Measurements from ENCODE around the gene DNAJC22. TPM values are rescaled to one million over a fixed set of nuclear protein-coding genes. Genes with fewer than 3 reads are reported as not detected.
"Not testable (repeated sequence)": the region's sequence is repeated elsewhere in the genome, so short reads cannot be mapped to it uniquely, and the experiment has no call there.

DNAJC22 gene
- total and polyA plus RNA-seq, 5 experiments from 2014 or later: not detected

DNA sequence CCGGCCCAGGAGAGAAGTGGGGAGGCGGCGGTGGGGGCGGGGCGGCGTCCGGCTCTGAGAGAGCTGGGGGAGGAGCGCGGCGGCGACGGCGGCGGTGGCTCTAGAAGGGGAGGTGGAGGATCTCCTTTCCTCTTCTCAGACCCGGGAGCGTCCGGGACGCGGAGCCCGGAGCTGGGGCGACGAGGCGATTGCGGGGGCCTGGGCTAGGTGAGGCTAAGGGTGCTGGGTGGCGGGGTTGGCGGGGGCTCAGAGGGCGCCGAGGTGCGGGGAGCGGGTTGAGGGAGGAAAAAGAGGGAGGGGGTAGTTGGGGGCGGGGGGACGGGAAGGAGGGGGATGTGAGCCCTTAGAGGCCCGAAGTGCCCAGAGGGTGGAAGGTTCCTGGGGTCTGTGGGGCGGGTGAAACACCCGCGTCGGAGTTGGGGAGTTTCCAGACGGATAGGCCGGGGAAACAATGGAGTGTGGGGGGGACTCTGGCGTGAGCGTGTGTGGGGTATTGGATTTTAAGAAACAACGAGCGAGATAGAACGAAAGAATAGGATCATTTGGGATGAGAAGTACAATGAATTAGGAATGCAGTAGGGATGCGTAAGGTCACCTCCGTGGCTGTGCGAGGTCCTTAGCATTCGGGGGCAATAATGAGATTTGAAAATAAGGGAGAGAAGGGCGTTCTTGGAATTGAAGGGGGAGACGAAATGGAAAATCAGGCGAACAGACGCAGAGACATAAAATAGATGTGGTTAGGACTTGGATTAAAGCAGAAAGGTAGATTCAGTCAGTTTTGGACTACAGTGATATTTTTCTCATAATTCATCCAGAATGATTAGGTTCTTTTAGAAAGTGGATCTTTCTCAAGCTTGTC, 20.9 kb downstream of the DNAJC22 start, which contains the start of gene SPATS2:
SPATS2 (plus strand) TSS at position 82 of the 859 bp plus-strand sequence. CDS start 93,551 bp downstream, outside the sequence.
- Mint-ChIP-seq H3K36me3 (no peaks in the 10 kb centered on the region), H3K4me3 (peak within 1 kb of the TSS; percentile 75 to 98 (median 93)), H3K9me3 (no peaks in the 10 kb centered on the region), H3K27me3 (no peaks in the 10 kb centered on the region), H3K27ac (peak within 1 kb of the TSS; percentile 77 to 97 (median 96)), H3K4me1 (peaks cover 11 to 32% (median 28%) of the 10 kb centered on the region in 4 donors)
- POLR2A ChIA-PET: interaction anchor here (0.9 to 1.6 kb wide), 6 partner anchors 136 to 295 kb away, joined by 3 to 6 read pairs (median 5); partner anchors contain the start of genes PRPF40B and TUBA1B
- DNase-seq: peak in 3 of 10 donors; percentile 14 to 89 (median 39)
- peak in 1 of 2 donors; percentile 43 for ATAC-seq

GRCh38 chr12:49368240-49368600, 21.5 kb downstream of the DNAJC22 start:
- Mint-ChIP-seq H3K27me3 (no peaks in the 10 kb centered on the region), H3K9me3 (no peaks in the 10 kb centered on the region), H3K4me3 (peak overlapping the region; percentile 75 to 98 (median 93)), H3K27ac (peak overlapping the region in 9 of 10 donors; percentile 58 to 97 (median 90)), H3K4me1 (peaks cover 11 to 32% (median 28%) of the 10 kb centered on the region in 4 donors), H3K36me3 (no peaks in the 10 kb centered on the region)
- POLR2A ChIA-PET: no interaction called here
- ATAC-seq (no peak), DNase-seq (no peak)

DNA sequence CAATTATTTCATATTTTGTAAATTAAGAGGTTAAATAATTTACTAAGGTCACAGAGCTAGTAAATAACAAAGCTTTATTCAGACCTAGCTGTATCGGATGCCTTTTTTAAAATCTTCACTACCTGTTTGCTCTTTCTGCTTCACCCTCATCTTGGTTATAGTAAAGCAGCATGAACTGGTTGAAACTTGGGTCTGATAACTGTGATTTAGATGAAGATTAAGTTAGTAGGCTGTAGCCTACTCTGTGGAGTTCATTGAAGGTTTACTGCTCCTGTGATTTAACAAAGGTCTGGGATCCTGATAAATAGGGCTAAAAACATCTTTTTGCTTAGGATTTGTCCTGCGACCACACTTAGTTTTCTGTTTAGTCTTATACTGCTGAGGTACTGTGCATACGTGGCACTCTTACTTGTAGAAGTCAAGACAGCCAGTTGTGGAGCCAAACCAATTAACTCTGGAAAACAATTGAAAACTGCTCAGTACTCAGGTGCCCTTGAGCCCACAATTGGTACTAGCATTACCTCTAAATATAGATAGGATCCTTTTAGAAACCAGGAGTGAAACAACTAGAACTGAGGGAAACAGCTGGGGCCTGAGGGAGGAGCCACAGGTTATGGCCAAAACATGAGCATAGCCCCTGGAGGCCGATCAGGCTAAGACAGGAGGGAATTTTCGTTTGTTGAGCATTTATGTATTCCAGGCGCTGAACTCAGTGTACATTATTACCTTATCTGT, 22.9 kb downstream of the DNAJC22 start:
- POLR2A ChIA-PET: interaction anchor here (1.9 kb wide), 1 partner anchor 8 kb away, joined by 4 read pairs; no protein-coding TSS in a partner anchor
- Mint-ChIP-seq H3K4me3 (peak overlapping the region in 4 of 10 donors; percentile 24 to 48 (median 29)), H3K4me1 (peaks cover 11 to 32% (median 28%) of the 10 kb centered on the region in 4 donors), H3K27me3 (no peaks in the 10 kb centered on the region), H3K9me3 (no peaks in the 10 kb centered on the region), H3K36me3 (no peaks in the 10 kb centered on the region), H3K27ac (peak overlapping the region in 6 of 10 donors; percentile 52 to 80 (median 71))
- DNase-seq: no peak
- peak in 1 of 2 donors; percentile 15 for ATAC-seq

GRCh38 chr12:49370539-49370938, 23.9 kb downstream of the DNAJC22 start:
- H3K4me1 Mint-ChIP-seq: peaks cover 13 to 31% (median 28%) of the 10 kb centered on the region in 4 donors
- ATAC-seq: no peak
- H3K4me3 Mint-ChIP-seq: no peak overlapping the region
- DNase-seq: no peak
- no peaks in the 10 kb centered on the region for H3K9me3 Mint-ChIP-seq
- no peaks in the 10 kb centered on the region for H3K27me3 Mint-ChIP-seq
- H3K36me3 Mint-ChIP-seq: no peaks in the 10 kb centered on the region
- POLR2A ChIA-PET: interaction anchor here (1.9 kb wide), 1 partner anchor 9 kb away, joined by 4 read pairs; no protein-coding TSS in a partner anchor
- H3K27ac Mint-ChIP-seq: peak overlapping the region in 3 of 10 donors; percentile 5 to 40 (median 16)

GRCh38 chr12:49375406-49375805, 28.7 kb downstream of the DNAJC22 start:
- Mint-ChIP-seq H3K27ac (no peak overlapping the region), H3K9me3 (no peaks in the 10 kb centered on the region), H3K27me3 (no peaks in the 10 kb centered on the region), H3K36me3 (no peaks in the 10 kb centered on the region), H3K4me3 (no peak overlapping the region), H3K4me1 (peaks cover 0 to 3% (median 2%) of the 10 kb centered on the region in 4 donors)
- POLR2A ChIA-PET: no interaction called here
- no peak for DNase-seq
- no peak for ATAC-seq

- DNase-seq: no peak
- H3K9me3 Mint-ChIP-seq: no peaks in the 10 kb centered on the region
- no peaks in the 10 kb centered on the region for H3K27me3 Mint-ChIP-seq
- ATAC-seq: no peak
- POLR2A ChIA-PET: interaction anchor here (0.6 kb wide), 1 partner anchor 27 kb away, joined by 3 read pairs; no protein-coding TSS in a partner anchor
- H3K27ac Mint-ChIP-seq: no peak overlapping the region
- peaks cover 0 to 2% (median 0%) of the 10 kb centered on the region in 4 donors for H3K4me1 Mint-ChIP-seq
- H3K36me3 Mint-ChIP-seq: no peaks in the 10 kb centered on the region
- no peak overlapping the region for H3K4me3 Mint-ChIP-seq
Observed at GRCh38 chr12:49377386-49377785, 30.7 kb downstream of the DNAJC22 start.

- H3K36me3 Mint-ChIP-seq, ATAC-seq, H3K27me3 Mint-ChIP-seq, DNase-seq, H3K9me3 Mint-ChIP-seq, H3K27ac Mint-ChIP-seq, H3K4me3 Mint-ChIP-seq, H3K4me1 Mint-ChIP-seq, POLR2A ChIA-PET: not testable (repeated sequence)
Observed at GRCh38 chr12:49380184-49380583, 33.5 kb downstream of the DNAJC22 start.

- Mint-ChIP-seq H3K36me3 (peaks cover 0 to 2% (median 0%) of the 10 kb centered on the region in 3 donors), H3K4me1 (peaks cover 0 to 8% (median 3%) of the 10 kb centered on the region in 4 donors), H3K9me3 (no peaks in the 10 kb centered on the region), H3K27me3 (peaks cover 0 to 3% (median 0%) of the 10 kb centered on the region in 5 donors), H3K27ac (peak overlapping the region in 1 of 10 donors; percentile 40), H3K4me3 (peak overlapping the region; percentile 24 to 75 (median 56))
- DNase-seq (peak; percentile 40 to 82 (median 60)), ATAC-seq (peak; percentile 99 to 100)
- POLR2A ChIA-PET: interaction anchor here (0.6 to 1.5 kb wide), 2 partner anchors 23 to 24 kb away, joined by 3 to 4 read pairs; no protein-coding TSS in a partner anchor
Observed at GRCh38 chr12:49388682-49389386, 42.1 kb downstream of the DNAJC22 start.

DNA sequence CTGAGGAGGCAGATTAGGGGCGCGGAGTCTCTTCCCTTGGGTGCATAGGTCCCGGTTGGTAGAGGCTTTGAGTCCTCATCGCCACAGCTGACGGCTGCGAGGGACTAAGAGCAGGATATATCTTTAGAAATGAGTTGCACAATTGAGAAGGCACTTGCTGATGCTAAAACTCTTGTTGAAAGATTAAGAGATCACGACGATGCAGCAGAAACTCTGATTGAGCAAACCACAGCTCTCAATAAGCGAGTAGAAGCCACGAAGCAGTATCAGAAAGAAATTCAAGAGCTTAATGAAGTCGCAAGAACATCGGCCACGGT, 42.7 kb downstream of the DNAJC22 start:
- H3K9me3 Mint-ChIP-seq: no peaks in the 10 kb centered on the region
- POLR2A ChIA-PET: interaction anchor here (1.5 kb wide), 1 partner anchor 23 kb away, joined by 4 read pairs; no protein-coding TSS in a partner anchor
- ATAC-seq: no peak
- H3K4me3 Mint-ChIP-seq: peak overlapping the region; percentile 24 to 75 (median 56)
- peaks cover 0 to 8% (median 3%) of the 10 kb centered on the region in 4 donors for H3K4me1 Mint-ChIP-seq
- peaks cover 0 to 2% (median 0%) of the 10 kb centered on the region in 3 donors for H3K36me3 Mint-ChIP-seq
- peaks cover 0 to 3% (median 0%) of the 10 kb centered on the region in 5 donors for H3K27me3 Mint-ChIP-seq
- peak overlapping the region in 2 of 10 donors; percentile 7 to 40 for H3K27ac Mint-ChIP-seq
- DNase-seq: no peak

GRCh38 chr12:49397000-49397399, 50.3 kb downstream of the DNAJC22 start:
- H3K4me1 Mint-ChIP-seq: peaks cover 0 to 2% (median 0%) of the 10 kb centered on the region in 4 donors
- no peaks in the 10 kb centered on the region for H3K27me3 Mint-ChIP-seq
- POLR2A ChIA-PET: no interaction called here
- H3K36me3 Mint-ChIP-seq: peaks cover 0 to 1% (median 0%) of the 10 kb centered on the region in 3 donors
- H3K4me3 Mint-ChIP-seq: no peak overlapping the region
- H3K9me3 Mint-ChIP-seq: no peaks in the 10 kb centered on the region
- DNase-seq: no peak
- H3K27ac Mint-ChIP-seq: no peak overlapping the region
- no peak for ATAC-seq

GRCh38 chr12:49400304-49400703, 53.6 kb downstream of the DNAJC22 start:
- peaks cover 0 to 1% (median 0%) of the 10 kb centered on the region in 3 donors for H3K36me3 Mint-ChIP-seq
- peaks cover 5 to 16% (median 13%) of the 10 kb centered on the region in 4 donors for H3K4me1 Mint-ChIP-seq
- POLR2A ChIA-PET: interaction anchor here (0.5 kb wide), 1 partner anchor 87 kb away, joined by 4 read pairs; no protein-coding TSS in a partner anchor
- H3K27ac Mint-ChIP-seq: no peak overlapping the region
- no peaks in the 10 kb centered on the region for H3K9me3 Mint-ChIP-seq
- ATAC-seq (no peak), DNase-seq (no peak)
- H3K27me3 Mint-ChIP-seq: no peaks in the 10 kb centered on the region
- no peak overlapping the region for H3K4me3 Mint-ChIP-seq
